Measurements from ENCODE around the gene SINHCAF. TPM values are rescaled to one million over a fixed set of nuclear protein-coding genes. Genes with fewer than 3 reads are reported as not detected.

The SINHCAF gene
- polyA plus RNA-seq, 1 donor from 2014 or later: 80.5 TPM

DNA sequence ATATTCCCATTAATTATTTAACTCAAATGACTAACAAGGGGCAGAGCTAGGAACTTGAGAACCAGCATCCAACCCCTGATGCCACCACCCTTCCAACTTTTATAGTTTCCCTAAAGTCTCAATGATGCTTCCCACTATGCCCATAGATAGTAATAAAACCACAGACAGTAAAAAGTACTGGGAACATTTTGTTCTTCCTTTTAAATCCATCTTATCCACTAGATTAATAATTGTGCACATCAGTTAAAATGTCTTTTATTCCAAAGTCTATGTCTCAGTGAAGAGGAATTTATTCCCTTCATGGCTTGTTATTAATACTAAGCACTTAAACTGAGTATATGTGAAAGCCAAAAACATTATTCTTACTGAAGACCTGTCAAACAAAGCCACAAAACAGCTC lies 45.8 kb downstream of the SINHCAF start:
- Histone ChIP-seq H3K36me3 (ENCODE audit: insufficient read depth, low read length) (peaks cover 6% of the 10 kb centered on the region), H3K27ac (ENCODE audit: low read length) (no peak overlapping the region)

DNA sequence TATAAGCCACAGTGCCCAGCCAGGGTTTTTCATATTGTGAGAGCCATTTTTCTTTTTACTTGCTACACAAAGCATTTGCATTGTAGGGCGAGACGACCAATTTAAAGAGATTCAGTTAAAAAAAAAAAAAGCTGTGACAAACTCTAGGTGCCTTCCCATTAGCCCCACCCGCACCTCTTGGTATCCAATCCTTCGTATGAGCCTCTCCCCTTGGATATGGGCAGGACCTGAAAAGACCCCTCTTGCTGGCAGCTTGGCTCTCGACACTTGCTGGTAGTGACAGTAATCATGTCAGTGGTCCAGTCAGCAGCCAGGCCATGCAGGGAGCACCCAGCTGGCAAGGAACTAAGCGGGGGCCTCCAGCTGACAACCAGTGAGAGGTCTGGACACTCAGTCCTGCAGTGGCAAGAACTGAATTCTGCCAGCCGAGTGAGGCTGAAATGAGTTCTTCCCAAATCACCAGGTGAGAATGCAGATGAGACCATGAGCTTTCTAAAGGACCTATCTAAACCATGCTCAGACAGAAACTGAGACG lies 46.5 kb downstream of the SINHCAF start:
- no peak overlapping the region for H3K4me2 ChIP-seq (ENCODE audit: low read length)
- no peaks in the 10 kb centered on the region for H3K27me3 ChIP-seq (ENCODE audit: insufficient read depth, low read depth, low read length)
- H3K9me2 ChIP-seq (ENCODE audit: insufficient read depth, low read length): no peaks in the 10 kb centered on the region
- H3K9me3 ChIP-seq (ENCODE audit: low read length): no peaks in the 10 kb centered on the region
- H3F3A ChIP-seq (ENCODE audit: insufficient read depth, low read length, poor library complexity, severe bottlenecking): no peaks in the 10 kb centered on the region
- TF ChIP-seq RAD21 (conservative IDR thresholded peaks at IDR 0.05) (no peak), EZH2 (IDR thresholded peaks at IDR 0.05; ENCODE audit: borderline replicate concordance, insufficient read depth, low read length, poor library complexity, severe bottlenecking) (no peak), TAF1 (IDR thresholded peaks at IDR 0.05; ENCODE audit: low read depth) (no peak), SMC3 (conservative IDR thresholded peaks at IDR 0.05; ENCODE audit: poor library complexity) (no peak), POLR2AphosphoS5 (IDR thresholded peaks at IDR 0.05) (no peak)
- H3K79me2 ChIP-seq (replicated peaks; ENCODE audit: insufficient read depth, low read length): no peaks in the 10 kb centered on the region
- no peak overlapping the region for H3K4me3 ChIP-seq (ENCODE audit: low read length)
- no peak overlapping the region for H3K9ac ChIP-seq (ENCODE audit: low read length)
- H4K20me1 ChIP-seq (ENCODE audit: insufficient read depth): no peaks in the 10 kb centered on the region
- H2AFZ ChIP-seq (ENCODE audit: low read depth, low read length): no peak overlapping the region
- H3K27ac ChIP-seq (ENCODE audit: low read length): no peak overlapping the region
- H3K36me3 ChIP-seq (ENCODE audit: insufficient read depth, low read length): peaks cover under 1% of the 10 kb centered on the region

More for the DNA sequence above, 45.8 kb downstream of the SINHCAF start:
- H4K20me1 ChIP-seq (ENCODE audit: insufficient read depth): no peaks in the 10 kb centered on the region
- H3K9me2 ChIP-seq (ENCODE audit: insufficient read depth, low read length): no peaks in the 10 kb centered on the region
- no peak overlapping the region for H3K4me3 ChIP-seq (ENCODE audit: low read length)
- H2AFZ ChIP-seq (ENCODE audit: low read depth, low read length): no peak overlapping the region
- H3K27me3 ChIP-seq (ENCODE audit: insufficient read depth, low read depth, low read length): no peaks in the 10 kb centered on the region
- H3F3A ChIP-seq (ENCODE audit: insufficient read depth, low read length, poor library complexity, severe bottlenecking): no peaks in the 10 kb centered on the region
- H3K79me2 ChIP-seq (replicated peaks; ENCODE audit: insufficient read depth, low read length): no peaks in the 10 kb centered on the region
- TF ChIP-seq MXI1 (conservative IDR thresholded peaks at IDR 0.05; ENCODE audit: poor library complexity, severe bottlenecking) (no peak), TAF1 (IDR thresholded peaks at IDR 0.05; ENCODE audit: low read depth) (no peak), RAD21 (conservative IDR thresholded peaks at IDR 0.05) (no peak), EZH2 (IDR thresholded peaks at IDR 0.05; ENCODE audit: borderline replicate concordance, insufficient read depth, low read length, poor library complexity, severe bottlenecking) (no peak), POLR2AphosphoS5 (IDR thresholded peaks at IDR 0.05) (no peak), EP300 (conservative IDR thresholded peaks at IDR 0.05; ENCODE audit: poor library complexity, severe bottlenecking) (no peak), SMC3 (conservative IDR thresholded peaks at IDR 0.05; ENCODE audit: poor library complexity) (no peak)
- TF ChIP-seq, protein P1, sequence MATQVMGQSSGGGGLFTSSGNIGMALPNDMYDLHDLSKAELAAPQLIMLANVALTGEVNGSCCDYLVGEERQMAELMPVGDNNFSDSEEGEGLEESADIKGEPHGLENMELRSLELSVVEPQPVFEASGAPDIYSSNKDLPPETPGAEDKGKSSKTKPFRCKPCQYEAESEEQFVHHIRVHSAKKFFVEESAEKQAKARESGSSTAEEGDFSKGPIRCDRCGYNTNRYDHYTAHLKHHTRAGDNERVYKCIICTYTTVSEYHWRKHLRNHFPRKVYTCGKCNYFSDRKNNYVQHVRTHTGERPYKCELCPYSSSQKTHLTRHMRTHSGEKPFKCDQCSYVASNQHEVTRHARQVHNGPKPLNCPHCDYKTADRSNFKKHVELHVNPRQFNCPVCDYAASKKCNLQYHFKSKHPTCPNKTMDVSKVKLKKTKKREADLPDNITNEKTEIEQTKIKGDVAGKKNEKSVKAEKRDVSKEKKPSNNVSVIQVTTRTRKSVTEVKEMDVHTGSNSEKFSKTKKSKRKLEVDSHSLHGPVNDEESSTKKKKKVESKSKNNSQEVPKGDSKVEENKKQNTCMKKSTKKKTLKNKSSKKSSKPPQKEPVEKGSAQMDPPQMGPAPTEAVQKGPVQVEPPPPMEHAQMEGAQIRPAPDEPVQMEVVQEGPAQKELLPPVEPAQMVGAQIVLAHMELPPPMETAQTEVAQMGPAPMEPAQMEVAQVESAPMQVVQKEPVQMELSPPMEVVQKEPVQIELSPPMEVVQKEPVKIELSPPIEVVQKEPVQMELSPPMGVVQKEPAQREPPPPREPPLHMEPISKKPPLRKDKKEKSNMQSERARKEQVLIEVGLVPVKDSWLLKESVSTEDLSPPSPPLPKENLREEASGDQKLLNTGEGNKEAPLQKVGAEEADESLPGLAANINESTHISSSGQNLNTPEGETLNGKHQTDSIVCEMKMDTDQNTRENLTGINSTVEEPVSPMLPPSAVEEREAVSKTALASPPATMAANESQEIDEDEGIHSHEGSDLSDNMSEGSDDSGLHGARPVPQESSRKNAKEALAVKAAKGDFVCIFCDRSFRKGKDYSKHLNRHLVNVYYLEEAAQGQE (IDR thresholded peaks at IDR 0.05; ENCODE audit: borderline replicate concordance): no peak
- TF ChIP-seq, protein P2, sequence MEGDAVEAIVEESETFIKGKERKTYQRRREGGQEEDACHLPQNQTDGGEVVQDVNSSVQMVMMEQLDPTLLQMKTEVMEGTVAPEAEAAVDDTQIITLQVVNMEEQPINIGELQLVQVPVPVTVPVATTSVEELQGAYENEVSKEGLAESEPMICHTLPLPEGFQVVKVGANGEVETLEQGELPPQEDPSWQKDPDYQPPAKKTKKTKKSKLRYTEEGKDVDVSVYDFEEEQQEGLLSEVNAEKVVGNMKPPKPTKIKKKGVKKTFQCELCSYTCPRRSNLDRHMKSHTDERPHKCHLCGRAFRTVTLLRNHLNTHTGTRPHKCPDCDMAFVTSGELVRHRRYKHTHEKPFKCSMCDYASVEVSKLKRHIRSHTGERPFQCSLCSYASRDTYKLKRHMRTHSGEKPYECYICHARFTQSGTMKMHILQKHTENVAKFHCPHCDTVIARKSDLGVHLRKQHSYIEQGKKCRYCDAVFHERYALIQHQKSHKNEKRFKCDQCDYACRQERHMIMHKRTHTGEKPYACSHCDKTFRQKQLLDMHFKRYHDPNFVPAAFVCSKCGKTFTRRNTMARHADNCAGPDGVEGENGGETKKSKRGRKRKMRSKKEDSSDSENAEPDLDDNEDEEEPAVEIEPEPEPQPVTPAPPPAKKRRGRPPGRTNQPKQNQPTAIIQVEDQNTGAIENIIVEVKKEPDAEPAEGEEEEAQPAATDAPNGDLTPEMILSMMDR (IDR thresholded peaks at IDR 0.05; ENCODE audit: poor library complexity, severe bottlenecking): no peak
- H3K4me2 ChIP-seq (ENCODE audit: low read length): no peak overlapping the region
- no peak overlapping the region for H3K9ac ChIP-seq (ENCODE audit: low read length)
- H3K9me3 ChIP-seq (ENCODE audit: low read length): no peaks in the 10 kb centered on the region

Measured in neural cell (in vitro differentiated cells).